Inflammatory macrophage treated with lipopolysaccharide for 4 hours (primary cell): ENCODE results near the gene NR6A1.

Experiments
- DNase-seq: peaks from one replicate; pipeline ENCODE4 v3.0.0-alpha.2; 2020

NR6A1 gene

DNA sequence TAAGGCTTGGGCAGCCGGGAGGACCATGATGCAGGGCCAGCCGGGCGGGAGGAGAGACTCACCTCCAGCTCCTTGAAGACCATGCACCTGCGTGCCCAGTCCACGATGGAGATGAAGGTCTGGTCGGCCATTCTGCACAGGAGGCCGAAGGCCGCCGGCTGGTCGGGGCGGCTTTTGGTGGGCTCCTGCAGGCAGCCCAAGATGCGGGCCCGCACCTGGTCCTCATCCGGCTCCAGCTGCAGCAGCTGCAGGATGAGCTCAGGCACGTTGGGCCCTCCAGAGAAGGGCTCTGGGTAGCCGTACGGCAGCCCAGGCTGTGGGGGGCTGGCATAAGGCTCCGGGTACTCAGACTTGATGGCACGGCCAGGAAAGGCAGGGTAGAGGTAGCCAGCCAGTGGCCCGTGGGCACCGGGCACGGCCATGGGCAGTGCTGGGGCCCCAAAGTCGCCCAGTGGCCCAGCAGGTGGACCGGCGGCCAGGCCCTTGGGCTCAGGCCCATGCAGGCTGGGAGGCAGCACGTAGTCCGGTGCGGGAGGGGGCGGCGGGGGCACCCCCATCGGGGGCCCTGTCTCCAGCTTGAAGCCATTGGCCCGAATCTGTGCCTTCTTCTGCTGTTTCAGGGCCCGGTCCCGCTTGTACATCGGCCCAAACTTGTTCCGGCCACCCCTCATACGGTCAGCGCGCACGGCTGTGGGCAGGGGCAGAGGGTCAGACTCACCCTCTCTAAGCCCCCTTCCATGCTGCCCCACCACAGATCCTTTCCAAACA is 270.9 kb downstream of the NR6A1 start:
- no peak for DNase-seq

DNA sequence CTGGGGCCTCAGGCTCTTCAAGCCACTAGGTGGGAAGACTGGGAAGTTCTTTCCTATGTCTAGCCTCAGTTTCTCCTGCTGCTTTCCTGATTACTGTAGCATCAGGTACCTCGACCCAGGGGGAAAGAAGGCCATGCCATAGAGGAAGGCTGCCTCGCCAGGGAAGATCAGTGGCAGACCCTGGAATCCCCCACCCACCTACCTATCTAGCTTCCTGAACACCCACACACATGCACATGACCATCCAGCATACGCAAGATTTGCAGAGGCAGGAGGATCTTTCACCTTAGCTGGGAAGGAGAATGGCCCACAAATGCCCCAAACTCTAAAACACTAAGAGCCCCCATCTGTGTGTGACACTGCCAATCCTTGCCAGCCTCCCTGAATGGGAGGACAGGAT is 271.9 kb downstream of the NR6A1 start:
- DNase-seq = peak; percentile 20

DNA sequence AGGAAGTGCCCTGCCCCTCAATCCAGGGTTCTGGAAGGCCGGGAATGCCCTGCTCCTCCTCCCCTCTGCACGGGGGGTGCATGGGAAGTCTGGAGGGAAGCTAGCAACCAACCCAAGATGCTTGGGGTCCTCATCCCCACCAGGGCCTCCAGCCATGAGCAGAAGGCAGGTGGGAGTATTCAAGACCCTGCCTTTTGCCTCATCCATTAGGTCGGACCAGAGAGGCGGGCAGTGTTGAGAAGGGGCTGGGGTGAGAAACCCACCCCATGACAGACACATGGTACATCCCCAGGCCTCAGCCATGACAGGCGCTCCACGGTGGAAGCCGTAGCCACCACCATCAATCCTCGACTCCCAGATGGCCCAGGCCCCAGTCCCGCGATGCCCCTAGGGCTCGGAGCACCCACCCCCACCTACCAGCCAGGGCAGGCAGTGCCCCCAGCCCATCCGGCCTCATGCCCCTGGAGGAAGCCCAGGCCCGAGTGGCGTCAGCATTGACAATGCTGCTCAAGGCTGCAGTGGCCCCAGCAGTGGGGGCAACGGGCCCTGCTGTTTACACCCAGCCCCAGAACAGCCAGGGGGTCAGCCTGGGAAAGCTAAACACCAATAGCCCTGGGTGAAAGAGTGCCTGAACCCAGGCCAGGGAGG is 272.5 kb downstream of the NR6A1 start:
- DNase-seq = no peak

DNA sequence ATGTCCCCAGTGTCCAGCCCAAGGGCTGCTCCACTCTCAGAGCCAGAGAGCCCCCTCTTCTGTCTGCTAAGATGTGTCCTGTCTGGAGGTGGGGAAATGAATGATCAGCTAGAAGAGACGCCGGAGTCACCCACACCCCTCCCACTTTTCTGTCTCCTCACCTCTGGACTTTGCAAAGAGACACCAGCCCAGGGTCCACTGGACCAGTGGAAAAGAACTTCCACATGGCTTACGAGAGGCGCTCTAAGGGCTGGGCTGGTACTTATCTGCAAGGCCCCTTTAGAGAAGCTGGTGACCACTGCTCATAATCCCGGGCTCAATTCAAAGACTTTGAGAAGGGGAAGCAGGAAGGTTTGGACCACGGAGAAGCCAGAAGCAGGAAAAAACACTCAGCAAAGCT is 273.1 kb downstream of the NR6A1 start:
- DNase-seq = no peak

DNA sequence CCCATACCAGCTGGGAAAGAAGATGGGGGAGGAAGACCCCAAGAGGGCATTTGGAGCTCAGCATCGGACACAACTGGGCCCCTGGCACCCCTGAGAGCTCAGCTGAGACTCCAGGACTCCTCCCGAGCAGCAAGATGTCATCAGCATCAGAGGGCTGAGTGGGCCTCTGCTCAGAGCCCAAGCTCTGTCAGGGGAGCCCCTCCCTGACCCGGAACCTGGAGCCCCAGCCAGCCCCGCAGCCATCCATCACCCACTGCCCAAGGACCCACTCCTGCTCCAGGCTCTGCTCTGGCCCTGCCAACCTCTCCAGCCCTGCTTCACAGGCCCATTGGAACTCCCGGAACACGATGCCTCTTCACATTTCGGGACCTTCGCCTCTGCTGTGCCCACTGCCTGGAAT is 273.7 kb downstream of the NR6A1 start:
- no peak for DNase-seq

DNA sequence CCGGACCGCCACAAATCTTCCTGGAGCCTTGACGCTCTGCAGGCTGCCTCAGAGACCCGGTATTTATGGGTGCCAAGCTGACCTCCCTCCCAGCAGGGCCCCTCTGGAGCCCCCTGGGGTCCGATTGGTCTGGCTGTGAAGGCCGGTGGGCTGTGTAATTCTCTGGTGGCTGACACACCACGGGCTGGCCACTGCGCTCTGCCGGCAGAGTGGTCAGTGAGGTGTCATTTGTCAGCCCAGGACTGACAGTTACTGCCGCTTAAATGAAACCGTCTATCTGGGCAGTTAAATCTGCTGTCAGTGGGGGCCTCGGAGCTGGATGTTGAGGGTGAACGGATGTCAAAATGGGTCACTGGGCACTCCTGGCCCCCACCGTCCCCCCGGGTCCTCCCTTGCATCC is 274.6 kb downstream of the NR6A1 start:
- no peak for DNase-seq

DNA sequence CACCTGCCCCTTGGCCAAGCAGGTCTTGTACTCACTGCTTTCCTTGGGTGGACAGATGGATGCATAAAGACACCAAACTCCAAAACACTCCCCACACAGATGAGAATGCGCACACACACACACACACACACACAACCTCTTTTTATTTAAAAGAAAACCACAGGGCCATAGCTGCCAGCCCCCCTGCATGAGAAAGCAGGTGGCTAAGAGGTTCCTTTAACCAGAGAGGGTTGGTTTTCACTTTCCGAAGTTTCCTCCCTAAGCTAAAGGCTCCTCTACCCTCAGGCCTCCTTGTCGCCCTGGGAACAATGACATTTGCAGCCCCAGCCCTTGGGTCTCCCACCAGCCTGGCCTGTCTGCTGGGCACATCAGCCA is 275.0 kb downstream of the NR6A1 start:
- no peak for DNase-seq

DNA sequence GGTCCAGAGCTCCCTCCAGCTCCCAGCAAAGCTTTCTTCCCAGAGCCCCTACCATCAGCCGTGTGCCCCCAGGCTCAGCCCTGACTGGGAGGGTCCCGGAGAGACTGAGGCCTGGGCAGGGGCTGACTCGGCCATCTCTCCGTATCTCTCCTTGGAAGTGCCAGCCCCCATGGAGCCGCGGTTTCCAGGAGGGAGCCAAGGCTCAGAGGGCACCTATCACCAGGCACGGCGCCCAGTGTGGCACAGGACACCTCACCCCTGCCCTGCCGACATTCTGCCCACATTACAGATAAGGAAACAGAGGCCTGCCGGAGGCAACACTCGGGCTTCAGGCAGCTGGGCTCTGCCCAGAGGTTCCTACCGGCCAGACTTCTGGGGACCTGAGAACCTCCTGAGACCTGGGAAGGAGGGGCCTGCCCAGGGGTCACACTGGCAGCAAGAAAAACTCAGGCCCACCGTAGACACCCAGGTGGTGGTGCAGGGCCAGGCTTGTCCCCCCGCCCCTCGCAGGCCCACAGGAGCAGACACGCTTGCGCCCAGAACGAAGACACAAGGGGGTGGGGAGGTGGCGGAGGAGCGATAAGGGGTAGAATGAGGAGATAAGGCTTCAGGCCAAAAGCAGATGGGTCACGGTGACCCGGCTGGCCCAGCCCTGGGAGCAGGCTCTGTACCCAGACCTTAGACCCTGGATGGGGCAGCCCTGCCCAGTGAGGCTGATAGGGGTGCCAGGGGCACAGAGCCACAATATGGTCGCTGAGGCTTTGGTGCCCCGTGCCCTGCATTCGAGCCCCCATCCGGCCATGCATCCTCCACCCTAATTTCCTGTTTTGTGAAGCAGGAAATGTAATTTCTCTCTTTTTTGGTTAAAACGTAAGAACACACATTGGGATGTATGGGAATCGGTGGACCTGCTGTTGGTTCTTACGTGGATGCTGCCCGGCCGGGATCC is 275.7 kb downstream of the NR6A1 start:
- DNase-seq = no peak

DNA sequence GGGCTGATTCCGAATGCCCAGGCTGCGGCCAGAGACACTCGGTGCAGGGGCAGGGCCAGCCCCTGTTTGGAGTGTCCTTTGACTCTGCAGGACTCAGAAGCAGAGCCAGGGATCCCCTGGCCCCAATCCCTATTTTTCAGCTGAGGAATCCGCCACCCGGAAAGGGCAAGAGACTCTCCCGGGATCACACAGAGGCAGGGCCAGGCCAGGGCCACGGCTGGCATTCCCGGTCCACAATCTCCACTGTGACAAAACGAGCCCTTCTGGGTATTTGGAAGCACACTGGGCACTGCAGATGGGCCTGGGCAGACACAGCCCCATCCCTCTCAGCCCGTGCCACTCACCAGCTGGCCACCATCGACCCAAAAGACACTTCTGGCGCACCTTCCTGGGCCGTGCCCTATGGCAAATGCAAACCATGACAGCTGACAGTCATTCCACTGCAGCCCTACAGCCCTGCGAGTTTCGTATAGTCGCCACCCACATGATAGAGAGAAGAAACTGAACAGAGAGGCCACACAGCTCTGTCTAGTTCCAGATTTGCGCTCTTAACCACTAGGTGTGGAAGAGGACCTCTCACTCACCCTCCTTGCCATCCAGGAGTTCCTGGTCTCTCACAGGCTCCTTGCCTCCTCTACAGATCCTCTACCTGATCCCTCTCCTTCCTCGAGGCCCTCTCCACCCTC is 277.2 kb downstream of the NR6A1 start:
- DNase-seq = no peak

DNA sequence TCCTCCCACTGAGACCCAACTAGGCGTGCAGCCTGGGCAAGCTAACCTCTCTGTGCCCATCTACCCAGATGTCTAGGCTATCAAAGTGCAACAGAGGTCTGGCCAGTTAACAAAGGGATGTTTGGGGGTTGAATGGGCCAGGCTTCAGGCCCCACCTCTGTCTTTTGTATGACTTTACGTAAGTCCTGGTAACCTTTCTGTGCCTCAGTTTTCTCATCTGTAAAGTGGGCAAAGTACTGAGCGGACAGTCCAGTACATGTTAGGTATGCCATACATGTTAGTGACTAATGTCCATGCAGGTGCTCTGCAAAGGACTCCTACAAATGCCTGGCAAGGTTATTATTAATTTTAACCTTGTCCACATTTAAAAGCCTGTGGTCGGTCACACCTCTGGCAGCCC is 277.9 kb downstream of the NR6A1 start:
- no peak for DNase-seq

DNA sequence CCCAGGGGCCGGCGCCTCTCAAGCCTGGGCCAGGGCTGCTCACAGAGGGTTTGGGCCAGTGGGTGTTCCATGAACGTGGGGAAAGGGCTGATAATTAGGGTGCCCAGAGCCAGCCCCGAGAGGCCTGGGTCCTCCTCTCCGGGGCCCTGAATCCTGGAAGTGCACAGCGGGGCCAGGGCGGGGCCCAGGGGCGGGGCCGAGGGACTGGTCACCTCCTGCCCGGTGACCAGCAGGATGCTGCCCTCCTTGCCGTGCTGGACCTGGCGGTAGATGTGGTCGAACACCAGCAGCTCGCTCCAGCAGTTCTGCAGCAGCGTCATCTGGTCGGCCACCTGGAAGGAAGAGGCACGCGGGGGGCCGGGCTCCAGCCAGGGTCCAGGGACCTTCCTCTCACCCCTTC is 278.3 kb downstream of the NR6A1 start:
- no peak for DNase-seq

DNA sequence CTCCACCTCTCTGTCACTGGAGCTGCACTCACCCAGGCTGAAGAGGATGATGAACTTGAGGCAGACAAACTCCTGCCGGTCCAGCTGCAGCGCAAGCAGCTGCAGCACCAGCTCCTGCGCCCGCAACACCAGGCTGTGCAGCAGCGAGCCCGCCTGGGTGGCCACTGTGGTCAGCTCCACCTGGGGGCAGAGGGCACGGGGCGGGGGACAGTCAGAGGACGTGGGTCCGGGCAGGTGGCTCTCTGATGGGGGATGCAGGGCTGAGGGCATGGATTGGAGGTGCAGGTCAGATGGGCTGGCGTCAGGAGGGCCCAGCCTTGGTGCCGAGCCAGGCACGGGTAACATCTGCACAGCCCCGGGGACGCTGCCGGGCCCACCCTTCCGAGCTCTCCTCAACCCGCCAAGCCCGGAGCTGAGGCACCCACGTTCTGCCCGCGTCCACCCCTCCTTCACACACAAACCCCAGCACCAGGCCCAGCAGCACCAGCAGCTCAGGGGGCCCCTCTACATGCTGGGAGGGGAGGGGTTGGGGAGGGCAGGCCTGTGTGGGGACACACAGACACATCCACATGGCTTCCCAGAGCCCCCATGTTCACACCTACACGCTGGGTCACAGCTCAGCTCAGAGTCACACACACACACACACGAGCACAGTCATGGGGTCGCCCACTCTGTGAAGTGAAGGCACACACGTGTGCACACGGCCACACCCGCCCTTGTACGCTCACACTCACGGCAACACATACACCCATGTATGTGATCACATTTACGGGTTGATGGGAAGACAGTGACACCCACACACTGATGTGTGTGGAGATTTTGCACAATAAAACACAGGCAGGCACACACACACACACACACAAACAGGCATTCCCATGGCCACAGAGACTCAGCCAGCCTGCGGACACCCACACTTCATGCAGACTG is 279.8 kb downstream of the NR6A1 start:
- DNase-seq = no peak

DNA sequence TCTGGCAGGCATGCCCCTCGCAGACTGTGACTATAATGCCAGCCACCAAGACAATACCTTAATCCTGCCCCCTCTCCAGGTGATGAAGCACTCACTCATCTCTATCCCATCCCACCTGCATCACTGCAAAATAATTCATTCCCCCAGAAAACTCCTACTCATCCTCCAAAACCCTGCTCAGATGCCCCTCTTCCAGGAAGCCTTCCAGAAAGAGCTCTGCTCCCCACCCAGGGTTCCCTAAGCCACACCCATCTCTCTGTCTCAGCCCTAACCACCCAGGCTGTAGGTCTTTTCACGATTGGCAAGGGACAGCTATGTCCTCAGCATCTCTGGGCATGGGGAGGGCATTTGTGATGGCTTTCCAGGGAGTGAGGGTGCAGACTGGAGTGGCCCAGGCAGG is 281.1 kb downstream of the NR6A1 start:
- no peak for DNase-seq

DNA sequence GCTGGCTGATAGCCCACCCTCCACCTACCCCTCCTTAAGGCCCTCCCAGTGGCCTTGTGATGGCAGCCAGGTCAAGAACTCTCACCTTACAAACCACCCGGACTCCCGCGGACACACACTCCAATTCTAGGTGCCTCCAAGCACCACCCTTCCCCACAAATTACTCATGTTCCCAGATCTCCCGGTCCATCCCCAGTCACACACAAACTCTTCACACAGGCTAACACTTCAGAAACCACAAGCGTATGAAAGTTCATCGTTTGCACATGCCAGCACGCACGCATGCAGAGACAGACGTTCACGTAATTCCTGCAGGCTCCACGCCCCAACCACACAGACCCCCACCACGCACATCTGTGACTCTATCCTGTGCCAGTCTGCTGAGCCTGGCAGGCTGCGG is 281.9 kb downstream of the NR6A1 start:
- no peak for DNase-seq

DNA sequence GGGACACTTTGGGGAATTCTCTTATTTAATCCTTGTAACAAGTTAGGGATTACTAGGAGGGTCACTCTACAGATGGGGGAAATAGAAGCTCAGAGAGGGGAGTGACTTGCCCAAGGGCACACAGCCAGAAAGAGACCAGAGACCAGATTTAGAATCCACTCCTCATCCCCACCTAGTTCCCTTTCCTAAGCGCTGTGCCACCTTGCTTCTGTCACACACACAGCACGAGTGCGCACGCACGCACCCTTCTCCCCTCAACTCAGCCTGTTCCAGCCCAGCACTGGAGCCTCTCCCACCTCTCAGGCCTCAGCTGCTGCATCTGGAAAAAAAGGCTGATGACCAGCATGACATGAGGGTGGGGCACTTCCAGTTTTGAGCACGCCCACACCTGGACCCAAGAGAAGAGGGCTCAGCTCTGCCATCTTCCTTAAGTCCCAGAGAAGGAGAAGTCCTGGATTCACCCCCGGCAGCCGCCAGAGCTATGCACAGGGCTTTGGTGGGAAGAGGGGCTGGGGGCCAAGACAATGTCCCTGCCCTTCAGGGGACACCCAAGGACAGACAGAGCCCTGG is 282.4 kb downstream of the NR6A1 start:
- peak; percentile 5 for DNase-seq

DNA sequence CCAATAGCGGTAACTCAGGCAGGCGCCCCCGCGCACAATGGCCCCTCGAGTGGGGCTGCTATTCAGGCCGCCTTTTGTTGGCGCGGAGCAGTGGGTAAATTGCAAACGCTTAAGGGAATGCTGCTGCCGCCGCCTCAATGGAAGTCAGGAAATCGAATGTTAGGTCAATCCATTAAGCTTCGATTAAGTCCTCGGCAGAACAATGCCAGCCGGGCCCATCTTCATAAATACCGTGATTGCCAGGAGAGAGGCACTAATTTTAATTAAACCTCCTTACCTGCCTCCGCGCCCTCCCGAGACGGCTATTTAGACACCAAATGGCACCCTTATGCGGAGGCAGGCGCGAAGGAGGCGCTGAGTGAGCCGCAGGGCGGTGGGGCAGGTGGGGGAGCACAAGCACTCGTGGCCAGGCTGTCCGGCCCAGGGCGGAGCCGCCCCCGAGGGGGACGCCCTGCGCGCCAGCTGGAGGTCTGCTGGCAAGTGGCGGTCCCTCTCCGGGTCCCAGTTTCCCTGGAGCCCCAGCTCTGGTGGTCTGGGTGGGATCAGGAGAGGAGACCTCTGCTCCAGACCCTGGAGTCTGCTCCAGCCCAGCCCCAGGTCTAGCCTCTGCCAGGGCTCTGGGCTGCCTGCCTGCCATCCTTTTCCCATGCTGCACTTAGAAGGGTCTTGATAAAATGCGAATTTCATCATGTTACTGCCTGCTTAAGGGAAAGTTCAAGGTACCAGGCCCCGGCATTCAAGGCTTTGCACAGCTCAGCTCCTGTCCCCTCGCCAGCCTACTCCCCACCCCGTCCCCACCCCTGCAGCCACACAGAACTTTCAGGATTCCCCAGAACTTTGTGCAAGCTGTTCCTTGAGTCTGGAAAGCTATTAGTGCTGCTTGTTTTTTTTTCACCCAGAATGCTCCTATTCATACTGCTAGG is 283.6 kb downstream of the NR6A1 start:
- no peak for DNase-seq

DNA sequence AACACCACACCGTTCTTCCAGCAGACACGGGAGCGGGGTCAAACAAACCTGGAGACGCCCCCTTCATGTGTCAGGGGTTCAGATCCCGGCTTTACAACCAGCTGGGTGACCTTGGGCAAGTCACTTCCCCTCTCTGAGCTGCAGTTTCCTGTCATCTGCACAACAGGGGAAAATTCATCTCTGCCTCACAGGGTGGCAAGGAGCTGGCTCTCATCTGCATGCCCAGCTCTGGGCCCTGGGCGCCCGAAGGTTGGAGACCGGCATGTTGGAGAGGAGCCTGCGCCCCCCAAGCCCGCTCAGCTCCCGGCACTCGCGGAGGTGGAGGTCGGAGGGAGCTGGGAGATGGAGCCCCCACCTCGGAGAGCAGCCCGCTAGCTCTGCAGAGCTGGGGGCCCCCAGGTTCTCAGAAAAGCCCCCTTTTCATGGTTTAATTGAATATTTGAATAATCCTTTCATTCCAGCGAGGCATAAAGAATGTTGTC is 284.3 kb downstream of the NR6A1 start:
- no peak for DNase-seq

DNA sequence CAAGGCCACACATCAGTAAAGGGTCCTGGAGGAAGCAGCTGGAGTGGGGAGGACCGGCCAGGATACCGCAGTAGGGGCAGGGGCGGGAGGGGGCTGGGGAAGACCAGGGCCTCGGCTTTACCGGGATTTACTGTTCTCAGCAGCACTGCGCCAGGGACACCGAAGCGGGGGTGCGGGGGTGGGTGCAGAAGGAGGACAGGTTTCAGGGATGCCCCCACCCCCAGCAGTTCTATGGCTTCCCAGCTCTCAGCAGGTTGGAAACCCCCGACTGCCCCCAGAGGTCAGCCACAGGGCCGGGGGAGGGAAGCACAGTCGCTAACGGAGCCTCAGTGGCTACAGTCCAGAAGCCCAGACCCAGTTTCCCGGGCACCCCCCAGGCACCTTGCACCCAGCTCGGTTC is 285.2 kb downstream of the NR6A1 start:
- no peak for DNase-seq

DNA sequence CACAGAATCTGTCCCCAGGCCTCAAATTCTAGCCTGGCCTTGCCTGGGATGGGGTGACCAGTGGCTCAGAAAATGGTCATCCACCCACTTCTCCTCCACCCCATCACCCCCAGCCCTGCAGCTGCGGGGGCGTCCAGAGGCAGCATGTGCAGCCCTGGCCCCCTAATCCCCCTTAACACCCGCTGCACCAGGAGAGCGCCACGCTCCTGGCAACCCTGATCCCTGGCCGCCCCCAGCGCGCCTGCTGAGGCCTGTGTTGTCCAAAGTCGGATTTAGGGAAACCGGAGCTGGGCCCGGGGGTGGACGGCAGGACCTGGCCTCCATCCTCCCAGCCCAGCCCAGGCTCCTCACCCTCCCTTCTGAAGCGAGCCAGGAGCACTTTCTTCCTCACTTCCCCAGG is 285.9 kb downstream of the NR6A1 start:
- no peak for DNase-seq

DNA sequence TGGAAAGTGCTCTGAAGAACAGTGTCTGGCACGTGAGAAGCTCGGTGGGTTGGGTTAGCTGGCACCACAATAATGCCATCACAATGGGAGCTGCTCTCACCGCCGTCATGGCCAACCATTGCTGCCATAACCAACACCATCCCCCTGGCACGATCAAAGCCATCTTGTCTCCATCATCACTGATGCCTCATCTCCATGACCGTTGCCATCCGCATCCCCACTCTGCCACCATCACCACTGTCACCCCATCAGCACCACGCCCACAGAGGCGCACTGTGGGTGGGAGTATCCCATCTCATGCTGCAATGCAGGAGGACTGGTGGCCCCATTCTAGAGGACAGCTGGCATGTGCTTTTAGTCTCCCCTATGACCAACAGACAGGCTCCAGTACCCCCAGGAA is 287.6 kb downstream of the NR6A1 start:
- no peak for DNase-seq
